Tibial nerve (tissue), 3 donors: ENCODE results near the gene FMNL2.

Source experiments
- POLR2A ChIP-seq, 2 donors: fragments of 450-650 bp; IDR thresholded peaks; one replicate each; pipeline ENCODE4 v1.6.1; 2017; ENCODE audit warnings: antibody characterized with exemption in 2 of 2, mild to moderate bottlenecking in 2 of 2, moderate library complexity in 2 of 2
- TF ChIP-seq, protein P1 (sequence below), 5 experiments: fragments of 200-600 bp in 3 of 5; fragments of 450-650 bp in 2 of 5; sonication (generic) in 3 of 5; IDR thresholded peaks; one replicate each; pipeline ENCODE4 v1.5.1; 2016 to 2019; ENCODE audit warnings: antibody characterized with exemption in 5 of 5, mild to moderate bottlenecking in 3 of 5, moderate library complexity in 2 of 5

DNA sequence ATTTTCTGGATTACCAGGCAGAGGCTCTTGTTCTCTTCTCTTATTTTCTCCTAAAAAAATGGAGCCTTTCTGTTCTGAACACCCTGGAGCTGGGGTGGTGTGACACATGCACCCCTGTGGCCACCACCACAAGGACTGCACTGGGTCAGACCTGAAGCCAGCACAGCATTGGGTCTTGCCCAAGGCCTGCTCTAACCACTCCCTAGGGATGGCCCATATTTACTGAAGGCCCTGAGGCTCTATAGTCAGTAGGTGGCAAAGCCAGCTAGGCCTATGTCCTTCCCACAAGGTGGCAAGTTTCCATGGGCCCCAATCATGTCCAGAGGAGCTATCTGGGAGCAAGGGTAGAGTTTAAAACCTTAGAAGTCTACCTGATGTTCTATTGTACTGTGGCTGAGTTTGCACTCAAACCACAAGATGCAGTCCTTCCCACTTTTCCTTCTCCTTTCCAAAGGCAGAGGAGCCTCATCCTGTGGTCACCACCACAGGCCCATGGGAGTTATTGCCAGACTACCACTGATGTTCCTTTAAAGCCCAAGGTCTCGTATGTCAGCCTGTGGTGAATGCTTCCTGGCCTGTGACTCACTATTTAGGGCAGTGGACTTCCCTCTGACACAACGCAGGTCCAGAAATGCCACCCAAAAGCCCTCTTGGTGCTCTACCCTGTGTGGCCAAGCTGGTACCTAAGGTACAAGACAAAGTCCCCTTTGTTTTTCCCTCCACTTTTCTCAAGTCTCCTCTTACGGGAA is 15.0 kb upstream of the FMNL2 start:
- TF ChIP-seq, protein P1, sequence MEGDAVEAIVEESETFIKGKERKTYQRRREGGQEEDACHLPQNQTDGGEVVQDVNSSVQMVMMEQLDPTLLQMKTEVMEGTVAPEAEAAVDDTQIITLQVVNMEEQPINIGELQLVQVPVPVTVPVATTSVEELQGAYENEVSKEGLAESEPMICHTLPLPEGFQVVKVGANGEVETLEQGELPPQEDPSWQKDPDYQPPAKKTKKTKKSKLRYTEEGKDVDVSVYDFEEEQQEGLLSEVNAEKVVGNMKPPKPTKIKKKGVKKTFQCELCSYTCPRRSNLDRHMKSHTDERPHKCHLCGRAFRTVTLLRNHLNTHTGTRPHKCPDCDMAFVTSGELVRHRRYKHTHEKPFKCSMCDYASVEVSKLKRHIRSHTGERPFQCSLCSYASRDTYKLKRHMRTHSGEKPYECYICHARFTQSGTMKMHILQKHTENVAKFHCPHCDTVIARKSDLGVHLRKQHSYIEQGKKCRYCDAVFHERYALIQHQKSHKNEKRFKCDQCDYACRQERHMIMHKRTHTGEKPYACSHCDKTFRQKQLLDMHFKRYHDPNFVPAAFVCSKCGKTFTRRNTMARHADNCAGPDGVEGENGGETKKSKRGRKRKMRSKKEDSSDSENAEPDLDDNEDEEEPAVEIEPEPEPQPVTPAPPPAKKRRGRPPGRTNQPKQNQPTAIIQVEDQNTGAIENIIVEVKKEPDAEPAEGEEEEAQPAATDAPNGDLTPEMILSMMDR (IDR thresholded peaks at IDR 0.05), result no peak
- no peak for TF ChIP-seq POLR2A (IDR thresholded peaks at IDR 0.05)
